Measurements from ENCODE around the gene MB21D2. TPM values are rescaled to one million over a fixed set of nuclear protein-coding genes. Genes with fewer than 3 reads are reported as not detected.

MB21D2 gene
- total and polyA plus RNA-seq, 2 experiments from 2014 or later: 8.1 to 35.9 TPM

DNA sequence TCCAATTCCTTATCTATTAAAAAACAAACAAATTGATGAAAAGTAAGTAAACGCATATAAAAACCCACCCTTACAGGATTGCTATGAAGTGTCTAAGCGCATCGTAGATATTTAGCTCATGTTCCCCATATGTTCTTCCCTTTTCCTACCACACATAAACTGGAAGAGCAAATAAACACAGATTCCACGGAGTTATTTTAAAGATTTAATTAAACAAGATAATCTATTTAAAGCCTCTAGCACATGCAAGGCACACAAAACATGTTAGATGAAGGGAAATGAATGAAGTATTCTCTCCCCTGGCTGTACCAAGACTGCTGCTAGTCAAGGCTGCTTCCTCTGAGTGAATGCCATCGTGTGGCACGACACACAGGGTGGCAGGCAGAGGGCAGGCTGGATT is 111.9 kb downstream of the MB21D2 start:
- H3K27me3 Mint-ChIP-seq (ENCODE audit: insufficient read depth, low read depth, poor library complexity): peaks cover under 1% of the 10 kb centered on the region
- Histone ChIP-seq H3K9me2 (ENCODE audit: insufficient read depth) (no peaks in the 10 kb centered on the region), H3K27me3 (ENCODE audit: insufficient read depth) (no peaks in the 10 kb centered on the region), H2AFZ (no peak overlapping the region), H3K4me2 (no peak overlapping the region), H3K4me1 (ENCODE audit: insufficient read depth) (no peaks in the 10 kb centered on the region), H3K36me3 (ENCODE audit: insufficient read depth) (no peaks in the 10 kb centered on the region), H3K27ac (ENCODE audit: low read depth) (no peak overlapping the region), H3K79me2 (replicated peaks; ENCODE audit: insufficient read depth) (peaks cover 63% of the 10 kb centered on the region), H4K20me1 (replicated peaks; ENCODE audit: insufficient read depth) (0 out of 2 replicates have a peak, but pooled peaks cover 3% of the 10 kb centered on the region), H3K4me3 (no peak overlapping the region), H3F3A (replicated peaks; ENCODE audit: low read depth) (no peaks in the 10 kb centered on the region)
- H3K36me3 Mint-ChIP-seq (ENCODE audit: low read depth): no peaks in the 10 kb centered on the region
- ATAC-seq (no peak), DNase-seq (ENCODE audit: low spot score) (no peak)
- H3K4me1 Mint-ChIP-seq: peaks cover 4% of the 10 kb centered on the region; the same call in 1 of the 3 replicates
- TF ChIP-seq, protein P1, sequence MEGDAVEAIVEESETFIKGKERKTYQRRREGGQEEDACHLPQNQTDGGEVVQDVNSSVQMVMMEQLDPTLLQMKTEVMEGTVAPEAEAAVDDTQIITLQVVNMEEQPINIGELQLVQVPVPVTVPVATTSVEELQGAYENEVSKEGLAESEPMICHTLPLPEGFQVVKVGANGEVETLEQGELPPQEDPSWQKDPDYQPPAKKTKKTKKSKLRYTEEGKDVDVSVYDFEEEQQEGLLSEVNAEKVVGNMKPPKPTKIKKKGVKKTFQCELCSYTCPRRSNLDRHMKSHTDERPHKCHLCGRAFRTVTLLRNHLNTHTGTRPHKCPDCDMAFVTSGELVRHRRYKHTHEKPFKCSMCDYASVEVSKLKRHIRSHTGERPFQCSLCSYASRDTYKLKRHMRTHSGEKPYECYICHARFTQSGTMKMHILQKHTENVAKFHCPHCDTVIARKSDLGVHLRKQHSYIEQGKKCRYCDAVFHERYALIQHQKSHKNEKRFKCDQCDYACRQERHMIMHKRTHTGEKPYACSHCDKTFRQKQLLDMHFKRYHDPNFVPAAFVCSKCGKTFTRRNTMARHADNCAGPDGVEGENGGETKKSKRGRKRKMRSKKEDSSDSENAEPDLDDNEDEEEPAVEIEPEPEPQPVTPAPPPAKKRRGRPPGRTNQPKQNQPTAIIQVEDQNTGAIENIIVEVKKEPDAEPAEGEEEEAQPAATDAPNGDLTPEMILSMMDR (conservative IDR thresholded peaks at IDR 0.05; ENCODE audit: low read depth in 2 of 2): no peak
- TF ChIP-seq POLR2AphosphoS5 (IDR thresholded peaks at IDR 0.05; ENCODE audit: low read depth) (no peak), JUNB (IDR thresholded peaks at IDR 0.05; ENCODE audit: unreplicated experiment) (no peak), EZH2phosphoT487 (IDR thresholded peaks at IDR 0.05; ENCODE audit: unreplicated experiment) (no peak), EZH2 (IDR thresholded peaks at IDR 0.05; ENCODE audit: low read depth, unreplicated experiment) (no peak), STAT1 (IDR thresholded peaks at IDR 0.05; ENCODE audit: unreplicated experiment) (no peak), ZNF114 (CRISPR knock-in tag; IDR thresholded peaks at IDR 0.05) (no peak), NANOG (IDR thresholded peaks at IDR 0.05; ENCODE audit: borderline replicate concordance) (no peak), ZNF331 (CRISPR knock-in tag; IDR thresholded peaks at IDR 0.05; ENCODE audit: low read depth) (no peak), CREB1 (CRISPR knock-in tag; IDR thresholded peaks at IDR 0.05; ENCODE audit: low read depth) (no peak)
- TF ChIP-seq, protein P2, sequence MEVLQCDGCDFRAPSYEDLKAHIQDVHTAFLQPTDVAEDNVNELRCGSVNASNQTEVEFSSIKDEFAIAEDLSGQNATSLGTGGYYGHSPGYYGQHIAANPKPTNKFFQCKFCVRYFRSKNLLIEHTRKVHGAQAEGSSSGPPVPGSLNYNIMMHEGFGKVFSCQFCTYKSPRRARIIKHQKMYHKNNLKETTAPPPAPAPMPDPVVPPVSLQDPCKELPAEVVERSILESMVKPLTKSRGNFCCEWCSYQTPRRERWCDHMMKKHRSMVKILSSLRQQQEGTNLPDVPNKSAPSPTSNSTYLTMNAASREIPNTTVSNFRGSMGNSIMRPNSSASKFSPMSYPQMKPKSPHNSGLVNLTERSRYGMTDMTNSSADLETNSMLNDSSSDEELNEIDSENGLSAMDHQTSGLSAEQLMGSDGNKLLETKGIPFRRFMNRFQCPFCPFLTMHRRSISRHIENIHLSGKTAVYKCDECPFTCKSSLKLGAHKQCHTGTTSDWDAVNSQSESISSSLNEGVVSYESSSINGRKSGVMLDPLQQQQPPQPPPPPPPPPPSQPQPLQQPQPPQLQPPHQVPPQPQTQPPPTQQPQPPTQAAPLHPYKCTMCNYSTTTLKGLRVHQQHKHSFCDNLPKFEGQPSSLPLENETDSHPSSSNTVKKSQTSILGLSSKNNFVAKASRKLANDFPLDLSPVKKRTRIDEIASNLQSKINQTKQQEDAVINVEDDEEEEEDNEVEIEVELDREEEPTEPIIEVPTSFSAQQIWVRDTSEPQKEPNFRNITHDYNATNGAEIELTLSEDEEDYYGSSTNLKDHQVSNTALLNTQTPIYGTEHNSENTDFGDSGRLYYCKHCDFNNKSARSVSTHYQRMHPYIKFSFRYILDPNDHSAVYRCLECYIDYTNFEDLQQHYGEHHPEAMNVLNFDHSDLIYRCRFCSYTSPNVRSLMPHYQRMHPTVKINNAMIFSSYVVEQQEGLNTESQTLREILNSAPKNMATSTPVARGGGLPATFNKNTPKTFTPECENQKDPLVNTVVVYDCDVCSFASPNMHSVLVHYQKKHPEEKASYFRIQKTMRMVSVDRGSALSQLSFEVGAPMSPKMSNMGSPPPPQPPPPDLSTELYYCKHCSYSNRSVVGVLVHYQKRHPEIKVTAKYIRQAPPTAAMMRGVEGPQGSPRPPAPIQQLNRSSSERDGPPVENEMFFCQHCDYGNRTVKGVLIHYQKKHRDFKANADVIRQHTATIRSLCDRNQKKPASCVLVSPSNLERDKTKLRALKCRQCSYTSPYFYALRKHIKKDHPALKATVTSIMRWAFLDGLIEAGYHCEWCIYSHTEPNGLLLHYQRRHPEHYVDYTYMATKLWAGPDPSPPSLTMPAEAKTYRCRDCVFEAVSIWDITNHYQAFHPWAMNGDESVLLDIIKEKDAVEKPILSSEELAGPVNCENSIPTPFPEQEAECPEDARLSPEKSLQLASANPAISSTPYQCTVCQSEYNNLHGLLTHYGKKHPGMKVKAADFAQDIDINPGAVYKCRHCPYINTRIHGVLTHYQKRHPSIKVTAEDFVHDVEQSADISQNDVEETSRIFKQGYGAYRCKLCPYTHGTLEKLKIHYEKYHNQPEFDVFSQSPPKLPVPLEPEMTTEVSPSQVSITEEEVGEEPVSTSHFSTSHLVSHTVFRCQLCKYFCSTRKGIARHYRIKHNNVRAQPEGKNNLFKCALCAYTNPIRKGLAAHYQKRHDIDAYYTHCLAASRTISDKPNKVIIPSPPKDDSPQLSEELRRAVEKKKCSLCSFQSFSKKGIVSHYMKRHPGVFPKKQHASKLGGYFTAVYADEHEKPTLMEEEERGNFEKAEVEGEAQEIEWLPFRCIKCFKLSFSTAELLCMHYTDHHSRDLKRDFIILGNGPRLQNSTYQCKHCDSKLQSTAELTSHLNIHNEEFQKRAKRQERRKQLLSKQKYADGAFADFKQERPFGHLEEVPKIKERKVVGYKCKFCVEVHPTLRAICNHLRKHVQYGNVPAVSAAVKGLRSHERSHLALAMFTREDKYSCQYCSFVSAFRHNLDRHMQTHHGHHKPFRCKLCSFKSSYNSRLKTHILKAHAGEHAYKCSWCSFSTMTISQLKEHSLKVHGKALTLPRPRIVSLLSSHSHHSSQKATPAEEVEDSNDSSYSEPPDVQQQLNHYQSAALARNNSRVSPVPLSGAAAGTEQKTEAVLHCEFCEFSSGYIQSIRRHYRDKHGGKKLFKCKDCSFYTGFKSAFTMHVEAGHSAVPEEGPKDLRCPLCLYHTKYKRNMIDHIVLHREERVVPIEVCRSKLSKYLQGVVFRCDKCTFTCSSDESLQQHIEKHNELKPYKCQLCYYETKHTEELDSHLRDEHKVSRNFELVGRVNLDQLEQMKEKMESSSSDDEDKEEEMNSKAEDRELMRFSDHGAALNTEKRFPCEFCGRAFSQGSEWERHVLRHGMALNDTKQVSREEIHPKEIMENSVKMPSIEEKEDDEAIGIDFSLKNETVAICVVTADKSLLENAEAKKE (CRISPR knock-in tag; IDR thresholded peaks at IDR 0.05): no peak
- TF ChIP-seq, protein P3, sequence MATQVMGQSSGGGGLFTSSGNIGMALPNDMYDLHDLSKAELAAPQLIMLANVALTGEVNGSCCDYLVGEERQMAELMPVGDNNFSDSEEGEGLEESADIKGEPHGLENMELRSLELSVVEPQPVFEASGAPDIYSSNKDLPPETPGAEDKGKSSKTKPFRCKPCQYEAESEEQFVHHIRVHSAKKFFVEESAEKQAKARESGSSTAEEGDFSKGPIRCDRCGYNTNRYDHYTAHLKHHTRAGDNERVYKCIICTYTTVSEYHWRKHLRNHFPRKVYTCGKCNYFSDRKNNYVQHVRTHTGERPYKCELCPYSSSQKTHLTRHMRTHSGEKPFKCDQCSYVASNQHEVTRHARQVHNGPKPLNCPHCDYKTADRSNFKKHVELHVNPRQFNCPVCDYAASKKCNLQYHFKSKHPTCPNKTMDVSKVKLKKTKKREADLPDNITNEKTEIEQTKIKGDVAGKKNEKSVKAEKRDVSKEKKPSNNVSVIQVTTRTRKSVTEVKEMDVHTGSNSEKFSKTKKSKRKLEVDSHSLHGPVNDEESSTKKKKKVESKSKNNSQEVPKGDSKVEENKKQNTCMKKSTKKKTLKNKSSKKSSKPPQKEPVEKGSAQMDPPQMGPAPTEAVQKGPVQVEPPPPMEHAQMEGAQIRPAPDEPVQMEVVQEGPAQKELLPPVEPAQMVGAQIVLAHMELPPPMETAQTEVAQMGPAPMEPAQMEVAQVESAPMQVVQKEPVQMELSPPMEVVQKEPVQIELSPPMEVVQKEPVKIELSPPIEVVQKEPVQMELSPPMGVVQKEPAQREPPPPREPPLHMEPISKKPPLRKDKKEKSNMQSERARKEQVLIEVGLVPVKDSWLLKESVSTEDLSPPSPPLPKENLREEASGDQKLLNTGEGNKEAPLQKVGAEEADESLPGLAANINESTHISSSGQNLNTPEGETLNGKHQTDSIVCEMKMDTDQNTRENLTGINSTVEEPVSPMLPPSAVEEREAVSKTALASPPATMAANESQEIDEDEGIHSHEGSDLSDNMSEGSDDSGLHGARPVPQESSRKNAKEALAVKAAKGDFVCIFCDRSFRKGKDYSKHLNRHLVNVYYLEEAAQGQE (IDR thresholded peaks at IDR 0.05; ENCODE audit: unreplicated experiment): no peak
- TF ChIP-seq, protein P4, sequence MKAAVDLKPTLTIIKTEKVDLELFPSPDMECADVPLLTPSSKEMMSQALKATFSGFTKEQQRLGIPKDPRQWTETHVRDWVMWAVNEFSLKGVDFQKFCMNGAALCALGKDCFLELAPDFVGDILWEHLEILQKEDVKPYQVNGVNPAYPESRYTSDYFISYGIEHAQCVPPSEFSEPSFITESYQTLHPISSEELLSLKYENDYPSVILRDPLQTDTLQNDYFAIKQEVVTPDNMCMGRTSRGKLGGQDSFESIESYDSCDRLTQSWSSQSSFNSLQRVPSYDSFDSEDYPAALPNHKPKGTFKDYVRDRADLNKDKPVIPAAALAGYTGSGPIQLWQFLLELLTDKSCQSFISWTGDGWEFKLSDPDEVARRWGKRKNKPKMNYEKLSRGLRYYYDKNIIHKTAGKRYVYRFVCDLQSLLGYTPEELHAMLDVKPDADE (IDR thresholded peaks at IDR 0.05): no peak
- no peak overlapping the region for H3K27ac Mint-ChIP-seq
- H3K9me3 Mint-ChIP-seq: no peaks in the 10 kb centered on the region
- no peak overlapping the region for H3K4me3 Mint-ChIP-seq

All from GM23338 (cell line).